Hindlimb muscle (tissue), 1 donor: ENCODE measurements around the gene LYPD6B. TPM values are rescaled to one million over a fixed set of nuclear protein-coding genes. Genes with fewer than 3 reads are reported as not detected.
A peak's percentile ranks its signal among the peaks of the same experiment; 100 is the strongest.

Experiments used
- DNase-seq: peaks from one replicate; pipeline ENCODE4 v3.0.0-alpha.2; 2013
- polyA plus RNA-seq: library from polyadenylated mRNA; unstranded; fragments of 120-200 nt; gene quantifications from one replicate; pipeline ENCODE4 v1.2.1, GENCODE V29; 2013; ENCODE audit not compliant: insufficient read length

LYPD6B gene
- polyA plus RNA-seq, 1 donor: 0.18 TPM

GRCh38 chr2:149044500-149044899, 6.0 kb downstream of the LYPD6B start:
- no peak for DNase-seq

- DNase-seq: no peak
Measured at GRCh38 chr2:149047118-149047517, 8.6 kb downstream of the LYPD6B start.

GRCh38 chr2:149049142-149049541, 10.6 kb downstream of the LYPD6B start:
- no peak for DNase-seq

GRCh38 chr2:149050188-149050587, 11.7 kb downstream of the LYPD6B start:
- DNase-seq: peak; percentile 32

- no peak for DNase-seq
Measured at GRCh38 chr2:149055751-149056150, 17.3 kb downstream of the LYPD6B start.

- DNase-seq: no peak
Measured at GRCh38 chr2:149056541-149057255, 18.2 kb downstream of the LYPD6B start.

GRCh38 chr2:149057401-149057800, 18.9 kb downstream of the LYPD6B start:
- DNase-seq: no peak

GRCh38 chr2:149058936-149059335, 20.4 kb downstream of the LYPD6B start:
- DNase-seq: no peak

- DNase-seq: no peak
Measured at GRCh38 chr2:149059822-149060221, 21.3 kb downstream of the LYPD6B start.

GRCh38 chr2:149061133-149061745, 22.7 kb downstream of the LYPD6B start:
- DNase-seq: no peak

- no peak for DNase-seq
Measured at GRCh38 chr2:149062531-149062930, 24.0 kb downstream of the LYPD6B start.

- no peak for DNase-seq
Measured at GRCh38 chr2:149063177-149063576, 24.7 kb downstream of the LYPD6B start.

GRCh38 chr2:149064365-149064841, 25.9 kb downstream of the LYPD6B start:
- no peak for DNase-seq

GRCh38 chr2:149064856-149065630, 26.5 kb downstream of the LYPD6B start:
- no peak for DNase-seq

- DNase-seq: no peak
Measured at GRCh38 chr2:149068225-149068995, 29.9 kb downstream of the LYPD6B start.

- DNase-seq: no peak
Measured at GRCh38 chr2:149068996-149069888, 30.7 kb downstream of the LYPD6B start.

GRCh38 chr2:149070681-149071320, 32.3 kb downstream of the LYPD6B start:
- no peak for DNase-seq

- no peak for DNase-seq
Measured at GRCh38 chr2:149075105-149075504, 36.6 kb downstream of the LYPD6B start.

- DNase-seq: peak; percentile 32
Measured at GRCh38 chr2:149075853-149076252, 37.4 kb downstream of the LYPD6B start.

- no peak for DNase-seq
Measured at GRCh38 chr2:149076863-149077412, 38.4 kb downstream of the LYPD6B start.

GRCh38 chr2:149077861-149078260, 39.4 kb downstream of the LYPD6B start:
- no peak for DNase-seq
